ENCODE measurements around the gene EFCAB6. TPM values are rescaled to one million over a fixed set of nuclear protein-coding genes. Genes with fewer than 3 reads are reported as not detected.

The EFCAB6 gene
- total RNA-seq, 4 donors from 2014 or later, result 1.2 to 4.0 (median 3.0) TPM

GRCh38 chr22:43843783-43844530, 31.9 kb upstream of the EFCAB6 start:
- Histone ChIP-seq H3K9me3 (no peaks in the 10 kb centered on the region), H3K27me3 (peaks cover 0 to 39% (median 0%) of the 10 kb centered on the region in 4 donors), H3K4me3 (no peak overlapping the region), H3K36me3 (no peaks in the 10 kb centered on the region), H3K4me1 (no peaks in the 10 kb centered on the region), H3K27ac (replicated peaks in 1 of 4) (no peak overlapping the region)
- no peak for TF ChIP-seq CTCF (IDR thresholded peaks at IDR 0.05)
- TF ChIP-seq POLR2A (IDR thresholded peaks at IDR 0.05; ENCODE audit: low read depth), result no peak
- TF ChIP-seq EP300 (IDR thresholded peaks at IDR 0.05), result no peak
- no peak for TF ChIP-seq POLR2AphosphoS5 (IDR thresholded peaks at IDR 0.05)
- intact Hi-C loops (cut with DNase I), result no loop called here
- 79% methylated on average over 19 of the region's 21 CpGs for WGBS
- DNase-seq (ENCODE audit: extremely low spot score), result no peak

GRCh38 chr22:43841742-43842141, 29.6 kb upstream of the EFCAB6 start:
- no peak overlapping the region for H3K4me3 ChIP-seq
- TF ChIP-seq EP300 (IDR thresholded peaks at IDR 0.05), result no peak
- TF ChIP-seq POLR2A (IDR thresholded peaks at IDR 0.05; ENCODE audit: low read depth), result no peak
- TF ChIP-seq CTCF (IDR thresholded peaks at IDR 0.05), result no peak
- no peak for TF ChIP-seq POLR2AphosphoS5 (IDR thresholded peaks at IDR 0.05)
- no peaks in the 10 kb centered on the region for H3K4me1 ChIP-seq
- peaks cover 0 to 24% (median 0%) of the 10 kb centered on the region in 4 donors for H3K27me3 ChIP-seq
- DNase-seq (ENCODE audit: extremely low spot score), result no peak
- intact Hi-C loops (cut with DNase I), result no loop called here
- WGBS, result 93% methylated on average over 14 of the region's 21 CpGs
- H3K9me3 ChIP-seq, result no peaks in the 10 kb centered on the region
- H3K36me3 ChIP-seq, result no peaks in the 10 kb centered on the region
- no peak overlapping the region for H3K27ac ChIP-seq (replicated peaks in 1 of 4)

GRCh38 chr22:43840851-43841250, 28.7 kb upstream of the EFCAB6 start:
- WGBS, result 90% methylated on average over 2 of the region's 16 CpGs
- no peak for DNase-seq (ENCODE audit: extremely low spot score)
- Histone ChIP-seq H3K4me3 (no peak overlapping the region), H3K27ac (replicated peaks in 1 of 4) (no peak overlapping the region), H3K4me1 (no peaks in the 10 kb centered on the region), H3K27me3 (peaks cover 0 to 24% (median 0%) of the 10 kb centered on the region in 4 donors), H3K9me3 (no peaks in the 10 kb centered on the region), H3K36me3 (no peaks in the 10 kb centered on the region)
- intact Hi-C loops (cut with DNase I), result no loop called here
- TF ChIP-seq CTCF (IDR thresholded peaks at IDR 0.05) (no peak), POLR2AphosphoS5 (IDR thresholded peaks at IDR 0.05) (no peak), POLR2A (IDR thresholded peaks at IDR 0.05; ENCODE audit: low read depth) (no peak), EP300 (IDR thresholded peaks at IDR 0.05) (no peak)

- Histone ChIP-seq H3K4me1 (no peaks in the 10 kb centered on the region), H3K27ac (replicated peaks in 1 of 4) (no peak overlapping the region), H3K9me3 (no peaks in the 10 kb centered on the region), H3K4me3 (no peak overlapping the region), H3K27me3 (peaks cover 0 to 28% (median 0%) of the 10 kb centered on the region in 4 donors), H3K36me3 (no peaks in the 10 kb centered on the region)
- TF ChIP-seq POLR2AphosphoS5 (IDR thresholded peaks at IDR 0.05), result no peak
- no peak for TF ChIP-seq POLR2A (IDR thresholded peaks at IDR 0.05; ENCODE audit: low read depth)
- TF ChIP-seq CTCF (IDR thresholded peaks at IDR 0.05), result no peak
- TF ChIP-seq EP300 (IDR thresholded peaks at IDR 0.05), result no peak
- WGBS, result 89% methylated on average over 12 of the region's 13 CpGs
- no peak for DNase-seq (ENCODE audit: extremely low spot score)
- intact Hi-C loops (cut with DNase I), result no loop called here
Measured at GRCh38 chr22:43840431-43840830, 28.3 kb upstream of the EFCAB6 start.
